DMS79 treated with DMSO at 0.1 percent for 48 hours (cell line): ENCODE measurements around the gene RECQL5.

Experiments used
- DNase-seq: peaks from one replicate; lab custom pipeline; 2025; lab: John Stamatoyannopoulos, UW

The RECQL5 gene

DNA sequence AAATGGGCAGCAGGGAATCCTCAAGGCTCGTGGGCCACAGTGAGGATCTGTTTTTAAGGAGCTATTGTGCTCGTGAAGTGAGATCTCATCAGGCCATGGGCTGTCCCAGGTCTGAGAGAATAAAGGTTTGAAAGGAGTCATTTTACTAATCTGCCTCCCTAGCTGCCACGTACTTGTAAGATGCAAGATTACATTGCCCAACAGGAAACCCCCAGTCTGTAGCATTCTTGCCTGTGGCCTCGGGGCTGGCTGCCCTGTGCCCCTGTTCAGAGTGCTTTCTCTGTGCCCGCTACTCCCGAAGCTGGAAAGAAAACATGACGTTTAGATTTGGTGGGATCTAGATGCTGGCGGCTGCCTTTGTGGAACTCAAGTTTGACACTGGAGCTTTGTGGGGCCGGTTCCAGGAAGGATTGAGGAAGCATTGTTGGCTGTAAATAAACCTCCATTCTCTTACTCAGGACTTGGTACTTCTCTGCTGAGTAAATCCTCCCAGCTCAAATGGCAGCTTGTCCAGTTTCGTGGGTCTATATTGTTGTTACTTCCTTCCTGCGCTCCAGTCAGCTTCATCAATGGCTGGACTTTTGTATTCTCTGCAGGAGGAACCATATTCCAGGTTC, 21.4 kb upstream of the RECQL5 start:
- no peak for DNase-seq

DNA sequence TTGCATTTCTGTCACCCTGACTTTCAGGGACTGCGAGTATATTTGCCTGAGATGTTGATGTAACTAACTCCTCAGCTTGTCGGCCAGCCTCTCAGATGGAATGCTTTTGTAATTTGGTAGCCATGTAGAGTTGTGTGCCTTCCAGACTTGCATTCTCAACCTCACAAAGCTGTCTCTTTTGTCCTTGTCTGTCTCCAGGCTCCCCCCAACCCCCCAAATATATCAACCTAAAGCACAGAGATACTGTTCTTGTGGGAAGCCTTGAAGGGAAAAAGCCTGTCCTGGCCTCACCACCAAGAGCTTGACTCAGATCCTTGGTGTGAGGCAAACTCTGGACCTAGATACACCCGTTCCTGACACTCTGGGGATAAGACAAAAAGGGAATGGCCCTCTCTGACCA, 18.5 kb upstream of the RECQL5 start:
- DNase-seq: no peak

DNA sequence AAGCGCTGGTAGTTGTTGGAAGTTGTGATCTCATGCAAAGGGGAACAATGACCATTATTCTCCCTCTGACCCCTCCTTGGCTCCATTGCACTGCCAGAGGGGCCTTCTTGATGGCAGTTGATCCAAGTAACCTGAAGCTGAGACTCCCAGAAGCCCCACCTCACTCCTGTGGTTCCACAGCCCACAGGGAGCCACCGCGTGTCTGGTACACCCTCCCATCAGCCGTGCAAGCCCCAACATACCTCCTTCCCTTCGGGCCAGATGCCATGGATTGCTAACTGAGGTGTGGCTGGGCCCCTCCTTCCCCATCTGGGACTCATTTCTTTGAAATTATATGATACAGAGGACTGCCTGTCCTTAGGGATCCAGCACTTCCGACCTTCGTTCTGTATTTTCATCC, 18.0 kb upstream of the RECQL5 start:
- no peak for DNase-seq

DNA sequence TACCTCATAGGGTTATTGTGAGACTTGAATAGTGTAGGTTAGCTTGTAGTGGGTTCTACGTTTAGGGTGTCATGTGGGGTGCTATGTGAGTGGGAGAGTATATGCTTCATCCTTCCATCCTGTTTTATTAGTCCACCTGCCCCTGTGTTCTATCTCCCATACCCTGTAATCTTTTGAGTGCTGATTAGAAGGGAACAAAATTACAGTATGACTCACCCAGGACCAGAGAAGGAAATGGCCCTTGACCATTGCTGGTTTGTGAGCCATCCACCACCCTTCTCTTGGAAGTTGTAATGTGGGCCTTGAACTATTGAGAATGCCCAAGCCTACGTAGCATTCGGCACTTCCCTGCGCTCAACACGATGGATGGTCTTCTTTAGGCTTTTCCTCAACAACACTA, 17.3 kb upstream of the RECQL5 start:
- no peak for DNase-seq

DNA sequence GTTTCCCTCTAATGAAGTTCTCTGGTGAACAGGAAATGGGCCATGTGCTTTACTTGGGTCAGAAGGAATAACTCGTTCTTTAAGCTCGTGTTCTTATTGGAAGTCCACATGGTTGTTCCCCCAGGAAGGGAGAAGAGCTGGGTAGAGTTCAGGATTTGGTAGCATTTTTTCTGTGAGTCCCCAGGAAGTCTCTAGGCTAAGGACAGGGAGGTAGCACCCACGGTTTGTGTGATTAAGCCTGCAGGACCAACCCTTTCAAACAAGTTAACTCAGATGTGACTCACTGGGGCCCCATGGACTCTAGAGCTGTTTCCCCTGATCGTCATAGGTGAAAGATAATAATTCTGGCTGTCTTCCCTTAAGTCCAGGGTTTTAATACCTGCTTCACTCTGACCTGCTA, 16.6 kb upstream of the RECQL5 start:
- no peak for DNase-seq

DNA sequence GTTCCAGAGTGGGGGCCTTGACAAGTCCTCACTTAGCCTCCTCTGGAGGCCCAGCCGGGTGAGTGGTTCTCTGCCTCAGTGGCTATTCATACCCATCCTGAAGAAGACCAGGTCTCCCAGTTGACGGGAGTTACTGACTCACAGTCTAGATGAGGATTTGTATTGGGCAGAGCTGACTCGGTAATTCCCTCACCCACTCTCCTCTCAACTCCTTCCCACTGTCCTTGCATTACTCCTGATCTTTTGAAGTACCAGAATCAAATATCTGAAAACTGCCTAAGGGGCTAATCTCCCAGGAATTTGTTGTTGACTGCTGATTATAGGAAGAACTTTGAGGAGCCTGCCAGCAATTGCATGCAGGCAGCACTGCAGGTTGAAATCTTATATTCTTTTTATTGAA, 14.3 kb upstream of the RECQL5 start:
- no peak for DNase-seq

DNA sequence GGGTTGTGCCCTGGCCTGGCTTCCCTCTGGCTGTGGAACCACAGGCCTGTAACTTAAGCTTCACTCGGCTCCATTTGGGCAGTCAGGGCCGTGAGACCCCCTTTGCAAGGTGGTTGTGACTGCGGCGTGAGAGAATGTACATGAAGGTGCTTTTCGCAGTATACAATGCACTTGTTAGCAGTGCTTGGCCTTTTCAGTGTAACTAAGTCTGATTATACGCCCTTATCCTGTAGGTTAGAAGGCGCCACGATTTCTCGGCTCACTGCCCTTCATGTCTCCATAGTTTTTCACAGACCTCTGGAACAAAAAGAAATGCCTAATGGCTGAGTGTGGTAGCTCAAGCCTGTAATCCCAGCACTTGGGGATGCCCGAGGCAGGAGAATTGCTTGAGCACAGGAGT, 13.5 kb upstream of the RECQL5 start:
- DNase-seq: no peak

DNA sequence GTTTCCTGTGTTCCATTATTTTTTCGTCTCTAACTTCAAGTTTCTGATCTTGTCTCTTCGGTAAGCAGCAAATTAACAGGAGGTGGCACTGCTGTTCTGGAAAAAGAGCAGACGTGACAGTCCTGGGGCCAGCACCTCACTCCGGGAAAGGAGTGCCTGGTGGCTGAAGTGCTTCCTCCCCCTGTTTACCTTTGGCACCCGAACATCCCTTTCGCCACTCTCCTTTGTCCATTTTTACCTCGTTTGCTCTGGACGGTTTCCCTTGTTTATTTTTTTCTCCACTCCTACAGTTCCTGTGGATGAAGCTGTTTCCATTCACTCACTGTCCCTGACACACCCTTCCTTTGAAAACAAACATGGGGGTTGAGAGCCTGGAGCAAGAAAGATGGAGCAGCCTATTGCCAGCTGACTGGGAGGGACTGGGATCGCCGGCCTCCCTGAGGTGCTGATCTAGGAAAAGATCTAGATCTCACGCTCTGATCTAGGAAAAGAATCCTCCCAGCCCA, 12.8 kb upstream of the RECQL5 start:
- DNase-seq: no peak

DNA sequence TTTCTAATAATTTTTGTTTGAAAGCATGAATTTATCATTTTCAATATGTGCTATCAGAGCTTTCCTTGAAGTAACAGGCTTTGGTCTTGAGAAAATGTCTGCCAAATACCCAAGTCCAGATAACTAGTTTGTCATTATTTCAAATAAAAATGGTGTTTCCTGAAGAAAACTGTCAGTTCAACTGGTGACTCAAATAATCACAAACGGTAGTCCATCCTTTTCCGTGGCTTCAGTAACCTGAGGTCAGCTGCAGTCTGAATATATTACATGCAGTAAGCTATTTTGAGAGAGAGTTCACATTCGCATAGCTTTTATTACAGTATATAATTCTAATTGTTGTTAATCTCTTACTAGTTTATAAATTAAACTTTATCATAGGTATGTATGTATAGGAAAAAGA, 9.5 kb upstream of the RECQL5 start:
- DNase-seq: no peak

DNA sequence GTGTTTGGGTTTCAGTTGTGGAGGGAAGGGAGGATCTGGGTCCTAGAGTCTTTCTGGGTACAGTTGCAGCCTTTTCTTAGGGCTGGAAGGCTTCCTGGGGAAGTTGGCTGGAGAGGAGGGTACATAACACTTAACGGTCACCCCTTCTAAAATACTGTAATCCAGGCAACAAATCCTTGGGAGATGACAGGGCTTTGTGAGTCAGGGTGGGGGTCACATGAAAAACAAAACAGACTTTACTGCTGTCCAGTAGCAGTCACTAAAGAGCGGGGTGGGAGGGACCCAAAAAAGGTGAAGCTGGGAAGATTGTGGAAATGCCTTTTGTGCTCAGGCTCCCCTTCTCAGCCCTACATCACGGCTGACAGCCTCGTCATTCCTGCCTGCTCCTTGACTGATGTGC, 6.5 kb upstream of the RECQL5 start:
- DNase-seq: no peak

DNA sequence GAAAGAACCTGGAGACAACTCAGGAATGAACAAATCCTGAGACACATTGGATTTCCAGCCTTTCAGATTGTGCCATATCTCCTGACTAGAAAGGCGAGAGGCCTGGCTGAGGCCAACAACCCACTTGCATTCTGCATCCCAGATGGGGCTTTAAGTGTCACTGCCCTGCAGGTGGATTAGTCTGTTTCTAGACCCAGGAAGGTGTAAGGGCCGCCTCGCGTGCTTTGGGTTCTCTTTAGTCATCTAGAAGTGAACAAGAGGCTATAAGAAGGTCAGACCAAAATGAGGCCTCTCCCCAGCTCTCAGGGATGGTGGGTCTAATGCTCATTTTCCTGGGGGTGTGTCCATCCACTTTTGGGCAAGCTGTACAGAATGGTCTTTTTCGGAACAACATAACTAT, 5.1 kb upstream of the RECQL5 start:
- DNase-seq: no peak

DNA sequence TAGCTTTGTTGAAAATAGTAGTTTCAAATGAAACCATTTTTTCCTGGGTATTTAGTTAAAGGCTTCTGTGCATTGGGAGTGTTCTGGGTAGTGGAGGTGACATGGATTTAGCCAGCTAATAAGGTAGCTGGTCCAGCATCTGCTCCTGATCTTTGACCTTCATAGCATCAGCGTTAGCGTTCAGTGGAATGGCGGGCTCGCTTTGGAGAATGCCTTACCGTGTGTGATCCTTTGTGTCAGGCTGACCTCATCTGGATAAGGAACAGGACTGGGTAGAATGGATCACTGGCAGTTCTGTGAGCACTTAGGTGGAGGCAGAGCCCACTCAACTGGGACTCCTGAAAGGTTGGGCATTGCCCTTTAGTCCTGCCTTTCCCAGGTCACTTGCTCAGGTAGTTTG, 3.9 kb upstream of the RECQL5 start:
- DNase-seq: no peak

DNA sequence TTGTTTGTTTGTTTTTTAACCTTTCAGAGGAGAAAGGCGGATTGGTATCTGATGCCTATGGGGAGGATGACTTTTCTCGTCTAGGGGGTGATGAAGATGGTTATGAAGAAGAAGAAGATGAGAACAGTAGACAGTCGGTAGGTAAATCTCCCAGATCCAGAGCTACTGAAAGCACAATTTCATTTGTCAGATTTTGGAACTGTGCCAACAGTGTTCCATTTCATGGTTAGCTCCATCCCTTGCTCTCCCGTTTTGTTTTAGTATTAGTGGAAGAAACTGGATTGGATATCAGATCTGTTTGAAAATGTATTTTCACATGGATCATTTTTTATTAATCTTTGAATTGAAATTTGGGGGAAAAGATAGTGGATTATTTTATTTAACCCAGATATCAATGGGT, 1.5 kb upstream of the RECQL5 start:
- DNase-seq: no peak

DNA sequence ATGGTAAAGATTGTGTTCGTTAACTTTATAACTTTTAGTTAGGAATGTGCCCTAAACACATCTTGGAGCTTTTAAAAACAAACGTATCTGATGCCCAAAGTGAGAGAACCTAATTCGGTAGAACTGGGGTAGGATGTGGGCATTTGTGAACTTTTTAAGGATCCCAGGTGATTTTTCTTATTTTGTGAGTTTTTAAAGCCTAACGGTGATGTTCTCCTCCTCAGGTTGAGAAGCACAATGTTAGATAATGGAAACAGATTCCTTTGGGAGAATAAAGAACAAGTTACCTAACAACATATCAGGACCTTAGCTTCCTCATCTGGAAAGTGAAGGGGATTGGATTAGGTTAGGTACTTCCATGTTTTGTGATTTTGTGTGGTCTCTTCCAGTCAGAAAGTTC, 871 bp upstream of the RECQL5 start:
- DNase-seq: no peak

DNA sequence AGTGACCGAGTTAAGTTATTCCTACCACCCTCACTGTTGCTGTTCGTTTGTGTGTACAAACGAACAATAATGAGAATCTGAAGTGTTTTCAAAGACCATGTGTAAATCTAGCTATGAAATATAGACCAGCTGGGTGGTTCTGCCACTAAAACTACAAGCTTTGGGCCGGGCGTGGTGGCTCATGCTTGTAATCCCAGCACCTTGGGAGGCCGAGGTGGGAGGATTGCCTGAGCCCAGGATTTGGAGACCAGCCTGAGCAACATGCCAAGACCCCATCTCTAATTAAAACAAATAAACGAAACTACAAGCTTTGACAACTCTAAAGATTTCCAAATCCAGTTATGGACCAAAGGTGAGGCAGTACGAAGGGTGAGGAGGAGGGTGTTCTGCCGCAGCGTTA, 973 bp downstream of the RECQL5 start:
- no peak for DNase-seq

DNA sequence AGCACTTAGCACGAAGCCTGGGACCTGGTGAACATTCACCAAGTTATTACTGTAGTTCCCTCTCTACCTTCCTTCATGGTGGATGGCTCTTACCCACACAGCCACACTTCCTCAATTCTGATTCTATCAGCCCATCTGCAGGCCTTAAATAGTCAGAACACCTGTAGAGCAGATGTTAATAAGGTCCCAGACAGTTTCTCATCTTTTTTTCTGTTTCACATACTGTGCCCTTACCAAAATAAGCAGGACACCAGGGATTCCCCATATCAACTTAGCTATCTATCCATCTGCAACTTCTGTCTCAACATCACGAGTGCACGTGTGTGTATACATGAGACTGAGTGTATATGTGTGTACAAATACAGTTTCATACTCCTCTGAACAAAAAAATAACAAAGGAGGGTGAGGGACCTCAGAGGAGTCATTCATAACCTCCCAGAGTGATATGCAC, 2.8 kb downstream of the RECQL5 start:
- DNase-seq: no peak

DNA sequence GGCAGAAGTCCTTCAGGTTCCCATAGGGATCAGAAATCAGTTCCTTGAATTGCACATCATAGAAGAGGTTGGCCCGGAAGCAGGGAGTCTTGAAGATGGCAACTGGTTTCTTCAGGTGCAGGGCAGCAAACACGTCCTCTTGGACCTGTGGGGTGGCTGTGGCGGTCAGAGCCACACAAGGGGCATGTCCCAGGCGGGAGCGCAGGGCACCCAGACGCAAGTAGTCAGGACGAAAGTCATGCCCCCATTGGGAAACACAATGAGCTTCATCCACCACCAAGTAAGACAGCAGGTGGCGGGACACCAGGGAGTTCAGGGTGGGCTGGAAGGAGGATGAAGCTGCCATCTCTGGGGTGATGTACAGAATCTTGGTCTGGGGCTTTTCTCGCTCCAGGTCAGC, 4.4 kb downstream of the RECQL5 start:
- no peak for DNase-seq

DNA sequence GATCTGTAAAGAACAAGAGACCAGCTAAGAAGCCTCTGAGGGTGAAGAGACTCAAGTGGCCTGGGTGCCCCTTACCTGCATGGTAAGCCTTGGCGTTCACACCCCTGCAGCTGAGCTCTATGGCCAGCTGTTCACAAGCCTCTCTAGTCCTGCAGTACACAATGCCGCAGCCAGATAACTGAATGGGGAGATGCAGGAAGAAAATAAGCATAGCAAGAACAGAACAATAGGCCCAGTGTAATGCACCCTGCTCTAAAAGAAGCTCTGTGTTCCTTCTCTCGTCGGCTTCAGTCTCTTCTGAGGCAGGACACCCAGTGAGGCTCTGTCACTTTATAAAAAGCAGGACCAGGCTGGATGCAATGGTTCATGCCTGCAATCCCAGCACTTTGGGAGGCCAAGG, 5.4 kb downstream of the RECQL5 start:
- no peak for DNase-seq

DNA sequence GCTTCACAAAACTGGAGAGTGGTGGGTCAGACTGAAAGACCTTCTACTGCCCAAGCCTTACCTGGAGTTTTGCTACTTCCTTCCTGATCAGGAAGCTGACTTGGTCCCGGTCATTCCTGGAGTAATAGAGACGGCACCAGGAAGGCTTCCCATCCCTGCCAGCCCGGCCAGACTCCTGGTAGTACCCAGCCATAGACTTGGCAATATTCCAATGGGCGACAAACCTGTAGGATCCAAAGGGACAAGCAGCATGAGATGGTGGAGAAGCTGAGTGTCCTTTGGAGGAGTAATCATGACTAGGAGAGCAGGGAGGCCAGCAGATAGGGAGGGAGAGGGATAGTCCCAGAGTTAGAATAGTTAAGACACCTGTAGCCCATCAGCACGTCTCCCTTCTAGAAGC, 8.7 kb downstream of the RECQL5 start:
- no peak for DNase-seq

DNA sequence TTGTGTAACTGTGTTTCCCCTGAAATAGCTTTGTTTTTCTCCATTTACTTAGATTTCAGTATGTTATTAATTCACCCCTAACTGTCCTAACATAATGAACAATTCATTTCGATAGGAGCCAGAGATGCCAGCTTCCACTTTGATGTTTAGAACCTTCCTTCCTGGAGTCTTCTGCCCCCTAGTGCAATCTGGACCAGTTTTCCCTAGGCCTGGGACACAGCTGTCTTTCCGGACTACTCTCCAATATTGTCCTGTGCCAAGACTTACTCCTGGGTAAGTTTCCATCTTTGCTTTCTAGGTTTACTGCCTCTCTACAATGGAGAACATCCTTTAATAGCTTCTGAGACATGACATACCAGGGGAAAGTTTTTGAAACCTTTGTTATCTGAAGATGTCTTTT, 12.8 kb downstream of the RECQL5 start:
- DNase-seq: no peak

DNA sequence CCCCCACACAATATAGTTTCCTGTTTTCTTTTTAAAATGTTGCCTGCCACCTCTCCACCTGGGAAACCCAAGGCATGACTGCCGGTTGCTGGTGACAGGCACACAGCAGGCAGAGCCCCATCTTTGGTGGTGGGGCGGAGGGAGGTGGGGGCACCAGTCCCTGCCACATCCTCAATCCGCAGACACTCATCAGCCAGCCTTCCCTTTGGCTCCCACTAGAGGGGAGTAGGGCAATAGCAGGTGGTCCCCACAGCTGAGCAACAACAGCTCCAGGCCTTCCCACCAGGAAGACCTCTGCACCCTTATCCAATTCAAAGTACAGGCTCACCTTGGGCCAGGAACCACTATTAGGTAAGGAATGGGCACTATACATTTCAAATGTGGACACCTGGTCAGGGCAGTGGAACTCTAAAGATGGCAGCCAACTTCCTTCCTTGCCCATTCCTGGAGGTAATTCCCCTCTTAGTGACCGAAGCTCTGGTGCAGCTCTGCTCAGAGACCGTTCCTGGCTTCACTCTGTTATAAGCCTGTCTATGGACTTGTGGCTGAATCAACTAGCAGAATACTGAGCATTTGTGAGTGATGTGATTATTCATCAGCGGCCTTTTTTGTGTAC, 13.9 kb downstream of the RECQL5 start:
- DNase-seq: no peak

DNA sequence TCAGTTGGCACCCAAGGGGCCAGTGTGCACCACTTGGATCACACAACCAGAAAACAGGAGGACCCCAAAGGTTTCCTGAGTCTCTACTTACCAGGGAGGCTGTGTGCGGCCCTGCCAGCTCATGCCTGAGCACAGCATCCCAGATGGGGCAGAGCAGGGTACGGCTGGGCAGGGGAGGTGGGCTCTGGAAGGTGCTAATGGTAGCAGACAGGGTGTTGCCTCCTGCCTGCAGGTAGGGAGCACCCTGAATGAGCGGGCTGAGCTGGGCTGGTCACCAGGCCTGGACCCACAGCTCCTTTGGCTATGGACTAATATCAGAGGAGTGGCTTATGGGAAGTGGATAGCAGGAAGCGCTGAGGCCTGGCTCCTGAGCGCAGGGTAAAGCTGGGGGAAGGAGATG, 14.6 kb downstream of the RECQL5 start:
- no peak for DNase-seq

DNA sequence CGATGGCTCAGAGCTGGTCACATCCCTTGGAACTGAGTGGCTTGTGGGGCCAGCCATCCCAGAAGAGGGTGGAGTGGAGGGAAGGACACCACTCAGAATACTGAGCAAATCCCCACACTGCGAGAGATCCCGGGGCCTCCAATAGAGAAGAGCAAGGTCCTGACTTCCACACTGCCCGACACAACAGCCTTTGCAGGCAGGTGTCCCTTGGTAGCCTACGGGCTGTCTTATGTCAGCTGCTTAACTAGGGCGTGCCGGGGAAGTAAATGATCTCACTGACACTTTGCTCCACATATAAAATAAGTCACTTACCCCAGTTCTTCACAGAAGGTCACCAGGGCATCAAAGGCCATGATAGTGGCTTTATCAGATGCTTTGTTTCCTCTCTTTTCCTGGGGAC, 16.1 kb downstream of the RECQL5 start:
- DNase-seq: no peak

DNA sequence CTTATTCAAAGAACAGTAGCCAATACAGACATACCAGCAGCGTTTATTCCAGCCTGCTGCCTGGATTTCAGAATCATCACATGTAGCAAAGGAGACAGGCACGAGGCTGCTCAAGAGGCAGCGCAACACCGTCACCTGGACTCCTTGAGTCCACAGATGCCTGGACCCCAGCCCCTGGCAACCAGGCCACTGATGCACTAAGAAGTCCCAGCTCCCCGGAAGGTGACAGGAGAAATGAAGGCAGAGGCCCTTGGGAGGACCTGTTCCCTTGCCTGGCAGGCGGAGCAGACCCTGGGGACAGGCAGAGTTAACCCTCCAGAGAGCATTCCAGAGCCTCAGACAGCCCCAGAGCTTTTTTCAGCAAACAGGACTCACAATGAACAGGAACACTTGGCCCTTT, 17.3 kb downstream of the RECQL5 start:
- DNase-seq: no peak
